Measurements from ENCODE around the gene OR5H1. TPM values are rescaled to one million over a fixed set of nuclear protein-coding genes. Genes with fewer than 3 reads are reported as not detected.
"Not testable (repeated sequence)": the region's sequence is repeated elsewhere in the genome, so short reads cannot be mapped to it uniquely, and the experiment has no call there.

Gene OR5H1
- total RNA-seq, 3 donors from 2014 or later: not detected

GRCh38 chr3:98109807-98110549 is 20.5 kb upstream of the OR5H1 start:
- no peak for ATAC-seq
- Histone ChIP-seq H3K36me3 (ENCODE audit: low read depth) (no peaks in the 10 kb centered on the region), H3K4me1 (ENCODE audit: low read depth) (no peaks in the 10 kb centered on the region), H3K4me3 (no peak overlapping the region), H3K9me3 (peaks cover 28% of the 10 kb centered on the region)
- no peak for DNase-seq
- no peak for TF ChIP-seq CTCF (IDR thresholded peaks at IDR 0.05)
- intact Hi-C loops (cut with DNase I, micrococcal nuclease): no loop called here

- H3K9me3 ChIP-seq: peaks cover 28% of the 10 kb centered on the region
- no peak overlapping the region for H3K4me3 ChIP-seq
- DNase-seq: no peak
- intact Hi-C loops (cut with DNase I, micrococcal nuclease): no loop called here
- no peaks in the 10 kb centered on the region for H3K36me3 ChIP-seq (ENCODE audit: low read depth)
- no peak for TF ChIP-seq CTCF (IDR thresholded peaks at IDR 0.05)
- H3K4me1 ChIP-seq (ENCODE audit: low read depth): no peaks in the 10 kb centered on the region
- ATAC-seq: no peak
Observed at GRCh38 chr3:98110550-98110908, 20.0 kb upstream of the OR5H1 start.

- TF ChIP-seq CTCF (IDR thresholded peaks at IDR 0.05): no peak
- no peaks in the 10 kb centered on the region for H3K36me3 ChIP-seq (ENCODE audit: low read depth)
- peaks cover 28% of the 10 kb centered on the region for H3K9me3 ChIP-seq
- DNase-seq (no peak), ATAC-seq (no peak)
- intact Hi-C loops (cut with DNase I, micrococcal nuclease): no loop called here
- H3K4me1 ChIP-seq (ENCODE audit: low read depth): no peaks in the 10 kb centered on the region
- no peak overlapping the region for H3K4me3 ChIP-seq
Observed at GRCh38 chr3:98114264-98114663, 16.3 kb upstream of the OR5H1 start.

GRCh38 chr3:98115717-98116116 is 14.8 kb upstream of the OR5H1 start:
- no peak for TF ChIP-seq CTCF (IDR thresholded peaks at IDR 0.05)
- Histone ChIP-seq H3K4me3 (no peak overlapping the region), H3K36me3 (ENCODE audit: low read depth) (no peaks in the 10 kb centered on the region), H3K4me1 (ENCODE audit: low read depth) (no peaks in the 10 kb centered on the region), H3K9me3 (peaks cover 20% of the 10 kb centered on the region)
- DNase-seq (no peak), ATAC-seq (no peak)
- intact Hi-C loops (cut with DNase I, micrococcal nuclease): no loop called here

- TF ChIP-seq CTCF (IDR thresholded peaks at IDR 0.05): no peak
- DNase-seq (no peak), ATAC-seq (no peak)
- H3K36me3 ChIP-seq (ENCODE audit: low read depth): no peaks in the 10 kb centered on the region
- no peaks in the 10 kb centered on the region for H3K9me3 ChIP-seq
- intact Hi-C loops (cut with DNase I, micrococcal nuclease): no loop called here
- no peaks in the 10 kb centered on the region for H3K4me1 ChIP-seq (ENCODE audit: low read depth)
- no peak overlapping the region for H3K4me3 ChIP-seq
Observed at GRCh38 chr3:98136631-98137030, 6.1 kb downstream of the OR5H1 start.

GRCh38 chr3:98137826-98138557 is 7.5 kb downstream of the OR5H1 start:
- H3K36me3 ChIP-seq (ENCODE audit: low read depth); intact Hi-C loops (cut with DNase I, micrococcal nuclease); ATAC-seq; H3K9me3 ChIP-seq; DNase-seq; H3K4me3 ChIP-seq; H3K4me1 ChIP-seq (ENCODE audit: low read depth): not testable (repeated sequence)

Measured in mucosa of descending colon (tissue), 3 donors.